ENCODE data around the gene RUBCN. TPM values are rescaled to one million over a fixed set of nuclear protein-coding genes. Genes with fewer than 3 reads are reported as not detected.

The RUBCN gene
- total and polyA plus RNA-seq, 9 of the 15 experiments (the other 6 are each of a cell fraction or from before 2014, with no cell fraction given): 8.4 to 24.0 (median 11.9) TPM

DNA sequence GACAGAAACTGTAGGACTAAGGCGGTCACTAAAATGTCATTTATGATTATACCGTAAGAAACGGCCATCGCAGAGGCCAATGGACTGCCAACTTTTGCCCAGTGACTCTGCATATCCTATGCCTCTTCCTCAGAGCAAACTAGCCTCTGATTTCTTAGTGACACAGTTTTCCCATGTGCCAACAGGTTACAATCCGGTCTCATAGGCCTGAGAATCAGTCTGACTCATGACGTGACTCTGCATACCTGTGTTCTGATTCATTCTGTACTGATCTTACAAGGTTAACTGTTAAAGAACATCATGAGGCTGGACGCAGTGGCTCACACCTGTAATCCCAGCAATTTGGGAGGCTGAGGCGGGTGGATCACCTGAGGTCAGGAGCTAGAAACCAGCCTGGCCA, 17.8 kb downstream of the RUBCN start:
- ChIA-PET CTCF (ENCODE audit: low intra/inter-chr PET ratio) (no interaction called here), POLR2A (interaction anchor here (0.6 kb wide), 1 partner anchor 11 kb away, joined by 4 read pairs; no protein-coding TSS in a partner anchor)
- Histone ChIP-seq H3K4me2 (ENCODE audit: insufficient read depth, low read length) (no peak overlapping the region), H4K20me1 (replicated peaks; ENCODE audit: control insufficient read depth, insufficient read depth, low read length) (no peaks in the 10 kb centered on the region), H2AFZ (ENCODE audit: low read depth, low read length) (no peak overlapping the region), H3K9me3 (replicated peaks; ENCODE audit: control insufficient read depth, insufficient read depth, low read depth, low read length) (no peaks in the 10 kb centered on the region), H3K9ac (ENCODE audit: insufficient read depth in 1 of 2, low read depth in 2 of 2, low read length in 2 of 2) (no peak overlapping the region), H3K27me3 (ENCODE audit: control insufficient read depth in 2 of 2, insufficient read depth in 2 of 2, low read length in 2 of 2) (no peaks in the 10 kb centered on the region), H3K27ac (ENCODE audit: extremely low read depth, low read depth, low read length) (no peak overlapping the region), H3K4me3 (no peak overlapping the region), H3K36me3 (ENCODE audit: control insufficient read depth, insufficient read depth, low read length) (peaks cover 21% of the 10 kb centered on the region; the same call in 2 of the 3 replicates), H3K4me1 (replicated peaks in 1 of 2; ENCODE audit: control insufficient read depth in 2 of 2, insufficient read depth in 2 of 2, low read length in 2 of 2) (peaks cover 0 to 3% of the 10 kb centered on the region in 2 experiments; a peak in 1 of 5 replicates), H3K9me1 (ENCODE audit: control insufficient read depth, insufficient read depth, low read length) (no peaks in the 10 kb centered on the region), H3K79me2 (ENCODE audit: control insufficient read depth, insufficient read depth, low read length) (no peaks in the 10 kb centered on the region)
- no peak for DNase-seq (ENCODE audit: extremely low read depth in 1 of 4, low spot score in 3 of 4)
- no peak for FAIRE-seq
- in situ Hi-C loops (cut with MboI): no loop called here
- BruUV-seq (replicated peaks): no TSS peak
- intact Hi-C loops (cut with micrococcal nuclease): no loop called here
- no peak for ATAC-seq
- TF ChIP-seq, protein P1, sequence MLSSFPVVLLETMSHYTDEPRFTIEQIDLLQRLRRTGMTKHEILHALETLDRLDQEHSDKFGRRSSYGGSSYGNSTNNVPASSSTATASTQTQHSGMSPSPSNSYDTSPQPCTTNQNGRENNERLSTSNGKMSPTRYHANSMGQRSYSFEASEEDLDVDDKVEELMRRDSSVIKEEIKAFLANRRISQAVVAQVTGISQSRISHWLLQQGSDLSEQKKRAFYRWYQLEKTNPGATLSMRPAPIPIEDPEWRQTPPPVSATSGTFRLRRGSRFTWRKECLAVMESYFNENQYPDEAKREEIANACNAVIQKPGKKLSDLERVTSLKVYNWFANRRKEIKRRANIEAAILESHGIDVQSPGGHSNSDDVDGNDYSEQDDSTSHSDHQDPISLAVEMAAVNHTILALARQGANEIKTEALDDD (IDR thresholded peaks at IDR 0.05): no peak
- TF ChIP-seq HDGF (IDR thresholded peaks at IDR 0.05): no peak
- no peak for TF ChIP-seq TFAM (CRISPR knock-in tag; conservative IDR thresholded peaks at IDR 0.05)
- TF ChIP-seq FOS (IDR thresholded peaks at IDR 0.05; ENCODE audit: extremely low read depth, insufficient read length): no peak
- no peak for TF ChIP-seq ZC3H11A (IDR thresholded peaks at IDR 0.05; ENCODE audit: low read depth, low read length)
- TF ChIP-seq ZNF354B (CRISPR knock-in tag; IDR thresholded peaks at IDR 0.05): no peak
- TF ChIP-seq ZNF133 (CRISPR knock-in tag; IDR thresholded peaks at IDR 0.05): no peak
- TF ChIP-seq, protein P2, sequence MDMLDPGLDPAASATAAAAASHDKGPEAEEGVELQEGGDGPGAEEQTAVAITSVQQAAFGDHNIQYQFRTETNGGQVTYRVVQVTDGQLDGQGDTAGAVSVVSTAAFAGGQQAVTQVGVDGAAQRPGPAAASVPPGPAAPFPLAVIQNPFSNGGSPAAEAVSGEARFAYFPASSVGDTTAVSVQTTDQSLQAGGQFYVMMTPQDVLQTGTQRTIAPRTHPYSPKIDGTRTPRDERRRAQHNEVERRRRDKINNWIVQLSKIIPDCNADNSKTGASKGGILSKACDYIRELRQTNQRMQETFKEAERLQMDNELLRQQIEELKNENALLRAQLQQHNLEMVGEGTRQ (CRISPR knock-in tag; IDR thresholded peaks at IDR 0.05): no peak
- TF ChIP-seq, protein P3, sequence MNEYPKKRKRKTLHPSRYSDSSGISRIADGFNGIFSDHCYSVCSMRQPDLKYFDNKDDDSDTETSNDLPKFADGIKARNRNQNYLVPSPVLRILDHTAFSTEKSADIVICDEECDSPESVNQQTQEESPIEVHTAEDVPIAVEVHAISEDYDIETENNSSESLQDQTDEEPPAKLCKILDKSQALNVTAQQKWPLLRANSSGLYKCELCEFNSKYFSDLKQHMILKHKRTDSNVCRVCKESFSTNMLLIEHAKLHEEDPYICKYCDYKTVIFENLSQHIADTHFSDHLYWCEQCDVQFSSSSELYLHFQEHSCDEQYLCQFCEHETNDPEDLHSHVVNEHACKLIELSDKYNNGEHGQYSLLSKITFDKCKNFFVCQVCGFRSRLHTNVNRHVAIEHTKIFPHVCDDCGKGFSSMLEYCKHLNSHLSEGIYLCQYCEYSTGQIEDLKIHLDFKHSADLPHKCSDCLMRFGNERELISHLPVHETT (CRISPR knock-in tag; conservative IDR thresholded peaks at IDR 0.05 in 1 of 2, IDR thresholded peaks at IDR 0.05 in 1 of 2): no peak
- no peak for TF ChIP-seq ZNF561 (CRISPR knock-in tag; conservative IDR thresholded peaks at IDR 0.05)
- WGBS (ENCODE audit: insufficient coverage, low coverage, missing lambda C conversion rate): 75% methylated on average over 8 of the region's 8 CpGs
